Fibroblast of lung (primary cell): ENCODE results near the gene PRKAR1A. TPM values are rescaled to one million over a fixed set of nuclear protein-coding genes. Genes with fewer than 3 reads are reported as not detected.

Experiments used
- DNase-seq, 2 donors: peaks; one replicate each; pipeline versions ENCODE4 v3.0.0 to v3.0.0-alpha.2; 2010; ENCODE audit warnings: low read depth in 2 of 2
- H2AFZ ChIP-seq: 2 replicates; pipeline ENCODE4 v1.5.1; 2012; ENCODE audit warnings: low read length, control low read depth, inconsistent platforms
- H3K27ac ChIP-seq: 2 replicates; pipeline ENCODE4 v1.5.1; 2011; ENCODE audit warnings: low read length, control low read depth; ENCODE audit not compliant: insufficient read depth
- H3K27me3 ChIP-seq: 2 replicates; pipeline ENCODE4 v1.5.1; 2011; ENCODE audit warnings: mild to moderate bottlenecking, low read length; ENCODE audit not compliant: control insufficient read depth, insufficient read depth
- H3K36me3 ChIP-seq: 2 replicates; pipeline ENCODE4 v1.5.1; 2011; ENCODE audit warnings: low read length; ENCODE audit not compliant: control insufficient read depth, insufficient read depth
- H3K4me1 ChIP-seq: 2 replicates; pipeline ENCODE4 v1.5.1; 2011; ENCODE audit warnings: low read length; ENCODE audit not compliant: control insufficient read depth, insufficient read depth; ENCODE audit errors: extremely low read depth
- H3K4me2 ChIP-seq: 2 replicates; pipeline ENCODE4 v1.5.1; 2011; ENCODE audit warnings: low read length, control low read depth; ENCODE audit not compliant: insufficient read depth; ENCODE audit errors: extremely low read depth
- H3K4me3 ChIP-seq, 4 experiments: fragments of 200-600 bp in 1 of 4; sonication (generic) in 1 of 4; replicated peaks in 1 of 4; 2 replicates each; pipeline ENCODE4 v1.5.1; 2011 to 2016; ENCODE audit warnings: low read length in 4 of 4, low read depth in 3 of 4, mild to moderate bottlenecking in 3 of 4, control low read depth in 2 of 4, inconsistent platforms in 1 of 4, mixed read lengths in 1 of 4; ENCODE audit not compliant: insufficient read depth in 1 of 4; ENCODE audit errors: control extremely low read depth in 1 of 4
- H3K79me2 ChIP-seq: 2 replicates; pipeline ENCODE4 v1.5.1; 2012; ENCODE audit warnings: mild to moderate bottlenecking, low read length, inconsistent platforms; ENCODE audit not compliant: control insufficient read depth, insufficient read depth
- H3K9ac ChIP-seq: 2 replicates; pipeline ENCODE4 v1.5.1; 2011; ENCODE audit warnings: mild to moderate bottlenecking, low read length, control low read depth; ENCODE audit not compliant: insufficient read depth
- H3K9me3 ChIP-seq: 2 replicates; pipeline ENCODE4 v1.5.1; 2012; ENCODE audit warnings: low read depth, low read length; ENCODE audit not compliant: control insufficient read depth, insufficient read depth
- H4K20me1 ChIP-seq: 2 replicates; pipeline ENCODE4 v1.5.1; 2011; ENCODE audit warnings: low read length; ENCODE audit not compliant: control insufficient read depth, insufficient read depth; ENCODE audit errors: extremely low read depth
- EZH2 ChIP-seq: IDR thresholded peaks from 2 replicates; pipeline ENCODE4 v1.5.1; 2012; ENCODE audit warnings: low read length, control low read depth, mild to moderate bottlenecking; ENCODE audit errors: missing control alignments
- polyA plus RNA-seq, 2 donors: library from polyadenylated mRNA; depleted of rRNA in 1 of 2; stranded (reverse) in 1 of 2; unstranded in 1 of 2; fragments of >200 nt; gene quantifications; 2 replicates each; pipeline ENCODE4 v1.2.1, GENCODE V29; 2011 to 2012; ENCODE audit warnings: missing spikeins in 1 of 2
- total RNA-seq: library from RNA; depleted of rRNA; stranded (reverse); fragments of >200 nt; gene quantifications from 2 replicates; pipeline ENCODE4 v1.2.1, GENCODE V29; 2014
- TF ChIP-seq, protein P1 (sequence below), 2 donors: IDR thresholded peaks in 1 of 2; conservative IDR thresholded peaks in 1 of 2; 1 replicate in 1 of 2; 2 replicates in 1 of 2; pipeline ENCODE4 v1.5.1; 2011 to 2012; ENCODE audit warnings: low read length in 2 of 2, control low read depth in 1 of 2, inconsistent platforms in 1 of 2, low read depth in 1 of 2, mild to moderate bottlenecking in 1 of 2

PRKAR1A gene
- total and polyA plus RNA-seq, 2 donors (not counting 1 experiment from before 2014, with no cell fraction given): 285 to 290 TPM

- Histone ChIP-seq H3K4me1 (no peaks in the 10 kb centered on the region), H3K4me3 (no peak overlapping the region), H3K36me3 (no peaks in the 10 kb centered on the region), H3K27me3 (no peaks in the 10 kb centered on the region), H2AFZ (no peak overlapping the region), H3K4me2 (no peak overlapping the region), H4K20me1 (no peaks in the 10 kb centered on the region), H3K9ac (no peak overlapping the region), H3K9me3 (no peaks in the 10 kb centered on the region), H3K79me2 (no peaks in the 10 kb centered on the region), H3K27ac (no peak overlapping the region)
- DNase-seq: no peak
- TF ChIP-seq EZH2: no peak
- TF ChIP-seq, protein P1, sequence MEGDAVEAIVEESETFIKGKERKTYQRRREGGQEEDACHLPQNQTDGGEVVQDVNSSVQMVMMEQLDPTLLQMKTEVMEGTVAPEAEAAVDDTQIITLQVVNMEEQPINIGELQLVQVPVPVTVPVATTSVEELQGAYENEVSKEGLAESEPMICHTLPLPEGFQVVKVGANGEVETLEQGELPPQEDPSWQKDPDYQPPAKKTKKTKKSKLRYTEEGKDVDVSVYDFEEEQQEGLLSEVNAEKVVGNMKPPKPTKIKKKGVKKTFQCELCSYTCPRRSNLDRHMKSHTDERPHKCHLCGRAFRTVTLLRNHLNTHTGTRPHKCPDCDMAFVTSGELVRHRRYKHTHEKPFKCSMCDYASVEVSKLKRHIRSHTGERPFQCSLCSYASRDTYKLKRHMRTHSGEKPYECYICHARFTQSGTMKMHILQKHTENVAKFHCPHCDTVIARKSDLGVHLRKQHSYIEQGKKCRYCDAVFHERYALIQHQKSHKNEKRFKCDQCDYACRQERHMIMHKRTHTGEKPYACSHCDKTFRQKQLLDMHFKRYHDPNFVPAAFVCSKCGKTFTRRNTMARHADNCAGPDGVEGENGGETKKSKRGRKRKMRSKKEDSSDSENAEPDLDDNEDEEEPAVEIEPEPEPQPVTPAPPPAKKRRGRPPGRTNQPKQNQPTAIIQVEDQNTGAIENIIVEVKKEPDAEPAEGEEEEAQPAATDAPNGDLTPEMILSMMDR (conservative IDR thresholded peaks at IDR 0.05 in 1 of 2, IDR thresholded peaks at IDR 0.05 in 1 of 2; ENCODE audit: low read depth in 1 of 2, low read length in 2 of 2): no peak
Observed at GRCh38 chr17:68587847-68588246, 75.6 kb downstream of the PRKAR1A start.

GRCh38 chr17:68588362-68588761 is 76.1 kb downstream of the PRKAR1A start:
- Histone ChIP-seq H4K20me1 (no peaks in the 10 kb centered on the region), H3K27me3 (no peaks in the 10 kb centered on the region), H3K9me3 (no peaks in the 10 kb centered on the region), H3K4me3 (no peak overlapping the region), H3K79me2 (no peaks in the 10 kb centered on the region), H3K4me1 (no peaks in the 10 kb centered on the region), H3K4me2 (no peak overlapping the region), H3K36me3 (no peaks in the 10 kb centered on the region), H3K27ac (no peak overlapping the region), H3K9ac (no peak overlapping the region), H2AFZ (no peak overlapping the region)
- no peak for DNase-seq
- no peak for TF ChIP-seq EZH2
- TF ChIP-seq, protein P1 (conservative IDR thresholded peaks at IDR 0.05 in 1 of 2, IDR thresholded peaks at IDR 0.05 in 1 of 2; ENCODE audit: low read depth in 1 of 2, low read length in 2 of 2): no peak

DNA sequence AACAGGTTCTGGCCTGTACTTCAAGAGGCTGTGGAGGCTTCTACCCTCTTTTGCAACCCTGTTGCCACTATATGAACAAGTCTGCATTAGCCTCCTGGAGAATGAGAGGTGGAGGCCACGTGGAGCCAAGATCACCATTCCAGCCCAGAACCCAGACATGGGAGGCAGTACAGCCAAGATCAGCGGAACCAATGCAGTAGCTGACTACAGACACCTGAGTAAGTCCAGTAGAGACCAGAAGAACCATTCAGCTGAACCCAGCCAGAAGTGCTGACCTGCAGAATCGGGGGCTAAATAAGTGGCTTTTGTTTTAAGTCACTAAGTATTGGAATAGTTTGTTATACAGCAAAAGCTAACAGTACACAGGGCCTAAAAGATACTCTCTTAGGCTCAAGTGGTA is 76.9 kb downstream of the PRKAR1A start:
- H3K27me3 ChIP-seq: no peaks in the 10 kb centered on the region
- H3K4me1 ChIP-seq: no peaks in the 10 kb centered on the region
- no peak overlapping the region for H2AFZ ChIP-seq
- H3K9ac ChIP-seq: no peak overlapping the region
- H3K79me2 ChIP-seq: no peaks in the 10 kb centered on the region
- no peaks in the 10 kb centered on the region for H3K36me3 ChIP-seq
- no peak for DNase-seq
- H3K4me2 ChIP-seq: no peak overlapping the region
- no peak overlapping the region for H3K27ac ChIP-seq
- H3K9me3 ChIP-seq: no peaks in the 10 kb centered on the region
- H4K20me1 ChIP-seq: no peaks in the 10 kb centered on the region
- TF ChIP-seq EZH2: no peak
- TF ChIP-seq, protein P1 (conservative IDR thresholded peaks at IDR 0.05 in 1 of 2, IDR thresholded peaks at IDR 0.05 in 1 of 2; ENCODE audit: low read depth in 1 of 2, low read length in 2 of 2): no peak
- no peak overlapping the region for H3K4me3 ChIP-seq
